ENCODE data around the gene CER1. TPM values are rescaled to one million over a fixed set of nuclear protein-coding genes. Genes with fewer than 3 reads are reported as not detected.
"Not testable (repeated sequence)": the region's sequence is repeated elsewhere in the genome, so short reads cannot be mapped to it uniquely, and the experiment has no call there.

The CER1 gene
- total RNA-seq, 1 donor = not detected

DNA sequence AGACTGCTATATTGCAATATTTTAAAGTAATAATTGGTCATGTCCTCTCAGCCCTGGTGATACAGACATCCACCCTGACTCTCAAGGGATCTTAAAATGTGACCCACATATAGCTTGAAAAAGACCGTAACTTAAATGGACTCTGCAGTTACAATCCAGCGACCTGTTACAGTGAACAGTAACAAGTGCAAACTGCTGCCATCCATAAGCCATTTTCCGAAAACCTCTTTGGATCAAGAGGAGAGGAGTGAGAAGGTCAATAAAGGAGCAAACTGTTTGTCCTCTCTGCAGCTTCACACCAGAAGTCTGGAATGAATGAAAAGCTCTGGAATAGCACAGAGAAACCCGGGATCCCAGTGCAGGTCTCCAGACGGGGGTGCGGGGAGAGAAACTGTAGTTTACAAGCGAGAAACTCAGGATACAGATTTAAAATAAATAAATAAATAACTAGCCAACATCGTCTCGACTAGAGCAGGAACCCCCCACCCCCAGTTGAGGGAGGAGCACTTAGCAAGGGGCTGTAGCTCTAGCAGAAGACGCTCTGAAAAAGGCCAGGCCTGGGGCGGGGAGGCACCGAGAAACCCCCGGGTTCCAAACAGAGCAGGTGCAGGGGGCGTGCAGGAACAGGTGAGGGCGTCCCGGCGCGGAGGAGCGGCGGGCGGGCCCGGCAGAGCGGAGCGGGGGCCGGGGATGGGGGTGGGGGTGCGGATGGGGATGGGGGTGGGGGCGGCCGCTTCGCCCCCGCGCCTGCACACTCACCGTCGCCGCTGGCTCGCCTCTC, 29.9 kb downstream of the CER1 start:
- Histone ChIP-seq H3K9me3 (ENCODE audit: low read depth, low read length) (no peaks in the 10 kb centered on the region), H3K4me3 (ENCODE audit: low read length) (peak overlapping the region; percentile 51)

DNA sequence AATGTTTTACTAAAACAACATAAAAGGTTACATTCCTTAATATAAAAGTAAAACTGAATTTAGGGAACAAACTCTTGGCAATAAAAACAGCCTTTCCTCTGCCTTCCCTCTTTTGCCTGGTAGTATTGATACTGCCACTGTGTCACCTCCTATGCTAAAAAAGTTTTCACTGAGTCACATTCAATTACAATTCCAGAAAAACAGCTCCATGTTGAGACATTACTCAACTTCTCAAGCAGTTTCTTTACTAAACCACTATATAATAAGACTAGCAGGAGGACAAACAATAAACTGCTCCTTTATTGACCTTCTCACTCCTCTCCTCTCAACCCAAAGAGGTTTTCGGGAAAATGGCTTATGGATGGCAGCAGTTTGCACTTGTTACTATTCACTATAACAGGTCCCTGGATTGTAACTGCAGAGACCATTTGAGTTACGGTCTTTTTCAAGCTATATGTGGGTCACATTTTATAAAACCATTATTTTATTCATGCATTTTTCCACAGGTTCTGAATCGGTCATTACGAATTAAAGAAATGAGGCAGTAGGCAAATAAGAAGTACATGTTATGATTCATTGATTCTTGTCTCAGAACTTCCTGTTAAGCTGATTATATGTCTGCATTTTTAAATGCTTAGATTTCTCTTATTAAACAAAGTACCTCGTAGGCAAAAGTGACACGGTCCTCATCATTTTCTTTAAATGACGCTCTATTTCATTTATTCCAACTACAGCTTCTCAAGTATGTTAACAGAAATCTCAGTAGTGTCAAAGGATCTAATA, 31.4 kb downstream of the CER1 start:
- H3K4me1 ChIP-seq (ENCODE audit: insufficient read depth, low read length) = peaks cover 12% of the 10 kb centered on the region
- peaks cover 9% of the 10 kb centered on the region for H3K27me3 ChIP-seq (ENCODE audit: insufficient read depth, low read length)
- H3K4me3 ChIP-seq (ENCODE audit: low read length) = no peak overlapping the region
- no peaks in the 10 kb centered on the region for H3K9me3 ChIP-seq (ENCODE audit: low read depth, low read length)

More for the DNA sequence above, 29.9 kb downstream of the CER1 start:
- Histone ChIP-seq H3K27me3 (ENCODE audit: insufficient read depth, low read length) (peaks cover 13% of the 10 kb centered on the region), H3K4me1 (ENCODE audit: insufficient read depth, low read length) (peaks cover 12% of the 10 kb centered on the region)

DNA sequence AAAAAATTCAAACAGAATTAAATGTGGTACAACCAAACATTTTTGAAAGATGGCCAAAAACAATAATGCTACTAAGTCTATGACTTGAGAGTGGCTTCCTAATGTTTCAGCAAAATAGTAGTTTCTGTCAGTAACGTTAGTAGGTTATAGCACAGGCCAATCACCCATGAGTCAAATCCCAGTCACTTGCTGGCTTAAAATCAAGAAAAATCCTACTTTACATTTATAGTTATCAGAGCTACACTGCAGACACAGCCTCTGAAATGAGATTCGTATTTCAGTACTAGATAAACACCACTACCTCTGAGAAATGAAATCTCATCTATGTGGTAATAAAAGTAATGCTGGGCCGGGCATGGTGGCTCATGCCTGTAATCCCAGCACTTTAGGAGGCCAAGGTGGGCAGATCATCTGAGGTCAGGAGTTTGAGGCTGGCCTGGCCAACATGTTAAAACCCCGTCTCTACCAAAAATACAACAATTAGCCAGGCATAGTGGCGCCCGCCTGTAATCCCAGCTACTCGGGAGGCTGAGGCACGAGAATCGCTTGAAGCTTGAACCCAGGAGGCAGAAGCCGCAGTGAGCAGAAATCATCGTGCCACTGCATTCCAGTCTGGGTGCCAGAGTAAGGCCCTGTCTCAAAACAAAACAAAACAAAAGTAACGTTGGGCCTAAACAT, 35.4 kb downstream of the CER1 start:
- Histone ChIP-seq H3K27me3 (ENCODE audit: insufficient read depth, low read length) (no peaks in the 10 kb centered on the region), H3K9me3 (ENCODE audit: low read depth, low read length) (no peaks in the 10 kb centered on the region), H3K4me3 (ENCODE audit: low read length) (no peak overlapping the region), H3K4me1 (ENCODE audit: insufficient read depth, low read length) (peaks cover under 1% of the 10 kb centered on the region)

DNA sequence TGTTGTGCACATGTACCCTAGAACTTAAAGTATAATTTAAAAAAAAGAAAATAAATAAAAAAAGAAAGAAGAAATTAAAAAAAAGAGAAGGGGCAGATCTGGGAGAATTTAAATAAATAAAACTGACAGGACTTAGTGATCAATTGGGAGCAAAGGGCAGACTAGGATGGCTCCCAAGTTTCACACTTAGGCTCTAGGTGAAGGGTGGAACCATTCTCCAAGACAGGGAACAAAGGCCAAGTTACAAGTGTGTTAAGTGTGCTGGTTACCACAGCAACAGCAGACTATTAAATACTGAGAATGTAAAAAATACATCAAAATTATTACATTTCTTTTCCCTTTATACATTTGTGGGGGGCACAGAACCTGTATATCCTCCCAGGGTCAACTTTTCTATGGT, 36.4 kb downstream of the CER1 start:
- H3K27me3 ChIP-seq (ENCODE audit: insufficient read depth, low read length) = no peaks in the 10 kb centered on the region
- no peaks in the 10 kb centered on the region for H3K9me3 ChIP-seq (ENCODE audit: low read depth, low read length)
- H3K4me3 ChIP-seq (ENCODE audit: low read length) = no peak overlapping the region
- H3K4me1 ChIP-seq (ENCODE audit: insufficient read depth, low read length) = no peaks in the 10 kb centered on the region

DNA sequence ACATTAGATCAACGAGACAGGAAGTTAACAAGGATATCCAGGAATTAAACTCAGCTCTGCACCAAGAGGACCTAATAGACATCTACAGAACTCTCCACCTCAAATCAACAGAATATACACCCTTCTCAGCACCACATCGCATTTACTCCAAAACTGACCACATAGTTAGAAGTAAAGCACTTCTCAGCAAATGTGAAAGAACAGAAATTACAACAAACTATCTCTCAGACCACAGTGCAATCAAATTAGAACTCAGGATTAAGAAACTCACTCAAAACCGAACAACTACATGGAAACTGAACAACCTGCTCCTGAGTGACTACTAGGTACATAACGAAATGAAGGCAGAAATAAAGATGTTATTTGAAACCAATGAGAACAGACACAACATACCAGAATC, 39.9 kb downstream of the CER1 start:
- H3K9me3 ChIP-seq (ENCODE audit: low read depth, low read length); H3K27me3 ChIP-seq (ENCODE audit: insufficient read depth, low read length); H3K4me3 ChIP-seq (ENCODE audit: low read length); H3K4me1 ChIP-seq (ENCODE audit: insufficient read depth, low read length): not testable (repeated sequence)

DNA sequence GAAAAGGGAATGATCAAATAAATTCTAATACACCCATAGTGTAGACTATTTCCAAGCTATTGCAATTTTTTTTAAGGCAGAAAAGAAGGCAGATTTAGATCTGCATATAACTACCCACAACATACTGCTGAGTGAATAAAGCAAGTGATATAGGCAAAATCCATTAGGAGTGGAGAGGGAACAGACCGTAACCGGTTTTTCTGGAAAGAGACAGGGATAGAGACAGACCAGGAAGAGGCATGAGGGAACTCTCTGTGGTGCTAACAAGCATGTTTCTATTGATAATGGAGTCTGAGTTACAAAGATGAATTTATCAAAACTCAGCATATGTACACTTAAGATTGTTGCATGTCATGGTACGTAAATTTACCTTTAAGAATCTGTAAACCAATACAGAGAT, 43.8 kb downstream of the CER1 start:
- Histone ChIP-seq H3K4me3 (ENCODE audit: low read length) (no peak overlapping the region), H3K4me1 (ENCODE audit: insufficient read depth, low read length) (no peaks in the 10 kb centered on the region), H3K9me3 (ENCODE audit: low read depth, low read length) (no peaks in the 10 kb centered on the region), H3K27me3 (ENCODE audit: insufficient read depth, low read length) (no peaks in the 10 kb centered on the region)

DNA sequence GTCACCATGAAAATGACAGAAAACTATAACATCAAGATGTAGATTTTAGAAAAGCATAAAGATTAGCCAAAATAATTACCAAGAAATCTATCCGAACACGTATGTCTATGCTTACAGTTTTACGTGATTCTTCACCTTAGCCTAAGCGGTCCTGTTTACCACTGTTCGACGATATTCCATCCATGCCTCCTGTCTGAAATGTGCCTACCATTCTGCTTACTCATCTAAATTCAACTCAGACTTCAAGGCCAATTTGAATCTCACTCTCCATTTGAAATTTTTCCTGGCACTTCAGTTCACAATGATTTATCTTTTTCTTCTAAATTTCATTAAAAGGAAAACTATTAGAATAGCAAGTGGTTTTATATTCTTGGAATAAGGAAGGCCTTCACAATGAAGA, 44.7 kb downstream of the CER1 start:
- no peaks in the 10 kb centered on the region for H3K27me3 ChIP-seq (ENCODE audit: insufficient read depth, low read length)
- no peaks in the 10 kb centered on the region for H3K4me1 ChIP-seq (ENCODE audit: insufficient read depth, low read length)
- no peaks in the 10 kb centered on the region for H3K9me3 ChIP-seq (ENCODE audit: low read depth, low read length)
- no peak overlapping the region for H3K4me3 ChIP-seq (ENCODE audit: low read length)

DNA sequence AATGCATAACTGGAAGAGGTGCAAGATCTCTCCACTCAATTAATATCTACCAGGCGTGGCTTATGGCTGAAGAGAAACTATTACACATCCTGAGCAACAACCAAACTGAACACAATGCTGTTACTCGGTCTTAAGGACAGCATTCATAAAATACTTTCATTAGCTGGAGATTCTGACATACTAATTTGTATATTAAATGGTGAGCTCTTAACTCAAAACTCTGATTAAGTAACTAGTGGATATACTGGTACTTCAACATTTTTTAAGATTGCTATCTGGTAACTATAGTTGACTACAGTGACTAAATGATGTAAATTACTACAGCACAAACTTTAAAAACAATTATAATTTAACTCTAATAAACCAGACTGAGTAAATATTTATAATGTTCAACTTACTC, 45.1 kb downstream of the CER1 start:
- no peaks in the 10 kb centered on the region for H3K27me3 ChIP-seq (ENCODE audit: insufficient read depth, low read length)
- H3K4me3 ChIP-seq (ENCODE audit: low read length) = no peak overlapping the region
- no peaks in the 10 kb centered on the region for H3K9me3 ChIP-seq (ENCODE audit: low read depth, low read length)
- no peaks in the 10 kb centered on the region for H3K4me1 ChIP-seq (ENCODE audit: insufficient read depth, low read length)

DNA sequence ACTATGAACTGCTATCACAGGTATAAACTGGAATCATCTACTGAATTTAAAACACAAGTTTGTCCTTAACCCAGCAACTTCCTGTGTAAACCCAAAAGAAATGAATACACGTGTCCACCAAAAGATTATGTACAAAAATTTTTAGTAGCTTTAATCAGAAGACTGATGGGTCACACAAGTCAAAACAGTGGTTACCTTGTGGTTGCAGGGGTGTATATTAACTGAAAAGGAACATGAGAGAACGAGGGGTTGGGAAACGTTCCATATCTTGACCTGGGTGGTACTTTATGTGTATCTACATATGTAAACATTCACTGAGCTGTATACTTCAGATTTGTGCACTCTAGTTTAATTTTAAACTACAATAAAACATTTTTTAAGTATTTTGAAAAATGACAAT, 47.9 kb downstream of the CER1 start:
- no peak overlapping the region for H3K4me3 ChIP-seq (ENCODE audit: low read length)
- no peaks in the 10 kb centered on the region for H3K4me1 ChIP-seq (ENCODE audit: insufficient read depth, low read length)

DNA sequence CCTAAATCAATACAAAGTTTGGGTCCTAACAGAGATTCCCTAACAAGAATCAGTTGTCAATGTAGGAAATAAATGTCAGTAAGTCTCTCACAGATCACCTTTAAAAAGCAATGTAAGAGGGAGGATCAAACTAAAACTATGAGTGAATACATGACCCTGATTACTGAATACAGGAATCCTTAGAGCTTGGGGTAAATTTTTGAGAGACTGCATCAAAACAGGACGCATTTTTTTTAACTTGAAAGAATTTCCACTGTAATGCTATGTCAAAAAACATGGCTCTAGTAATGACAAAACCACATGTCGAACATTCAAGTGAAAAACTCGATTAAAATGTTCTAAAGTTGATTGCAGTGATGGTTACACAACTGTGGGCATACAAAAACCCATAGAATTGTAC, 51.2 kb downstream of the CER1 start:
- Histone ChIP-seq H3K4me1 (ENCODE audit: insufficient read depth, low read length) (no peaks in the 10 kb centered on the region), H3K9me3 (ENCODE audit: low read depth, low read length) (no peaks in the 10 kb centered on the region), H3K4me3 (ENCODE audit: low read length) (no peak overlapping the region), H3K27me3 (ENCODE audit: insufficient read depth, low read length) (no peaks in the 10 kb centered on the region)

More for the DNA sequence above, 47.9 kb downstream of the CER1 start:
- H3K27me3 ChIP-seq (ENCODE audit: insufficient read depth, low read length) = no peaks in the 10 kb centered on the region
- no peaks in the 10 kb centered on the region for H3K9me3 ChIP-seq (ENCODE audit: low read depth, low read length)

DNA sequence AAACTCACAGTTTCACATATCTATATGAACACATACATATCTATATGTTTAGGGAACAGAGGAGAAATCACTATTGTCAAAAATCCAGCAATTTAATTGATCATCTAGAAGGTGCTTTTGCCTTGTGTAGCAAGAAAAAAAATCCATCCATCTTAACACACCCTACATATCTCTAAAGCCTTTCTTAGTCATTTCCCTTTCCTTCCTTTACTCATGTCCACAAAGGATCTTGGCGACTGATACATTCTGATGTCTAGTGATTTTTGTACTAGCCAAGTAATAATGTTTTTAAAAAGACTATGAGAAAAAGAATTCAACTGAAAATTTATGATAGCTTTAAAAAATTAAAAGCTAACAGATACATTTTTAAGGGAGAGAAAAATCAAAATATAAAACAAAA, 51.8 kb downstream of the CER1 start:
- no peaks in the 10 kb centered on the region for H3K27me3 ChIP-seq (ENCODE audit: insufficient read depth, low read length)
- no peak overlapping the region for H3K4me3 ChIP-seq (ENCODE audit: low read length)
- no peaks in the 10 kb centered on the region for H3K9me3 ChIP-seq (ENCODE audit: low read depth, low read length)
- H3K4me1 ChIP-seq (ENCODE audit: insufficient read depth, low read length) = no peaks in the 10 kb centered on the region

Other genes starting within 250 kb of the CER1 start
- gene ZDHHC21, start 29.3 kb downstream of the CER1 start, total RNA-seq = 7.1 TPM
- under 0.01 TPM for gene FREM1, start 187.7 kb upstream of the CER1 start, total RNA-seq

Measured in mononuclear cell (primary cell).